GM18505 (cell line): ENCODE data around the gene PHRF1.

Experiments used
- ATAC-seq: cut with Tn5 transposase; IDR thresholded peaks from one replicate; pipeline ENCODE4 v1.9.1; 2021; ENCODE audit not compliant: unreplicated experiment
- POLR2A ChIP-seq: IDR thresholded peaks from 4 replicates; pipeline ENCODE4 v1.6.1; 2011; ENCODE audit warnings: borderline replicate concordance; ENCODE audit not compliant: insufficient read depth, insufficient read length; ENCODE audit errors: extremely low read depth

The PHRF1 gene

DNA sequence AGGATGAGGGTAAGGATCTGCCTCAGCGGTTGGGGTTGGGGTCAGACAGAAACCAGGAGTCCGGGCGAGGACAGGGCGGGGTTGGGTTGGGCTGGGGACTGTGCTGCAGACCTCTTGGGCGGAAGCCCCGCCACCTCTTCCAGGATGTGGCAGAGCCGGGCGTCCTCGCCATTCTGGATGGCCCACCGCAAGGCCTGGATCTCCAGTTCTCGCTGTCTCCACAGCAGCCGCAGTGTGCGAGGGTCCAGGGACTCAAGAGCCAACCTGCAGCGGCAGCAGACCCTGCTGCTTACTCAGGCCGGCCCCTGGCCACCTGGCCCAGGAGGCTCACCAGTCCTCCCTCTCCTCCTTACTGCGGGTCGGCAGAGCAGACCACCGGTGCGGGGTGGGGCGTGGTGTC is 17.8 kb upstream of the PHRF1 start:
- TF ChIP-seq POLR2A = no peak
- no peak for ATAC-seq

GRCh38 chr11:559020-559620 is 17.1 kb upstream of the PHRF1 start:
- no peak for ATAC-seq
- no peak for TF ChIP-seq POLR2A

DNA sequence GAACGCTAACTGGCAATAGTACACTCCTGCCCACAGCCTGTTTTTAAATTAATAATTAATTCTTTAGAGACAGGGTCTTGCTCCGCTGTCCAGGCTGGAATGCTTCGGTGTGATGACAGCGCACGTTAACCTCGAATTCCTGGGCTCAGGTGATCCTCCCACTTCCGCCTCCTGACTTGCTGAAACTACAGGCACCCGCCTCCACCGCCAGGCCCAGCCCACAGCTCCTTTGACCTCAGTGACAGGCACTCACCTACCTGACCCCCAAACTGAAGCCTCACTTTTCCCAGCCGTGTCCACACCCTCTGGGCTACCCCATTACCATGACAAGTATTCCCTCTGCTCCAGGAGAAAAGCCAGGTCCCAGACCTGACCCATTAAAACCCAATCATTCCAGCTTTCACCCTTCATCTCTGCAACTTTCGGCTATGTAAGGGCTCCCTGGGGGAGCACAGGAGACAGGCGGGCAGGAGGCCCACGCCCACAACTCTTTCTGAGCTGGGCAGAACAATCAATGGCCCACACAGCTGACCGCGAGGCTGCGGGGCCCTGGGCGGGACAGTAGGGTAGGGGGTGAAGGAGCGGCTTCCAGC is 16.5 kb upstream of the PHRF1 start:
- ATAC-seq = no peak

GRCh38 chr11:560305-561147 is 15.7 kb upstream of the PHRF1 start, which contains the start of the genes LMNTD2 and RASSF7:
LMNTD2 (minus strand) TSS chr11:560738; CDS start chr11:560716, 22 bp downstream.
RASSF7 (plus strand) TSS chr11:560970; CDS start chr11:561769, 799 bp downstream.
- TF ChIP-seq POLR2A = peak; percentile 81
- peak; percentile 71 for ATAC-seq

More for the DNA sequence above, 16.5 kb upstream of the PHRF1 start:
- no peak for TF ChIP-seq POLR2A

GRCh38 chr11:561148-562003 is 14.9 kb upstream of the PHRF1 start:
- peak; percentile 23 for ATAC-seq
- TF ChIP-seq POLR2A = no peak

DNA sequence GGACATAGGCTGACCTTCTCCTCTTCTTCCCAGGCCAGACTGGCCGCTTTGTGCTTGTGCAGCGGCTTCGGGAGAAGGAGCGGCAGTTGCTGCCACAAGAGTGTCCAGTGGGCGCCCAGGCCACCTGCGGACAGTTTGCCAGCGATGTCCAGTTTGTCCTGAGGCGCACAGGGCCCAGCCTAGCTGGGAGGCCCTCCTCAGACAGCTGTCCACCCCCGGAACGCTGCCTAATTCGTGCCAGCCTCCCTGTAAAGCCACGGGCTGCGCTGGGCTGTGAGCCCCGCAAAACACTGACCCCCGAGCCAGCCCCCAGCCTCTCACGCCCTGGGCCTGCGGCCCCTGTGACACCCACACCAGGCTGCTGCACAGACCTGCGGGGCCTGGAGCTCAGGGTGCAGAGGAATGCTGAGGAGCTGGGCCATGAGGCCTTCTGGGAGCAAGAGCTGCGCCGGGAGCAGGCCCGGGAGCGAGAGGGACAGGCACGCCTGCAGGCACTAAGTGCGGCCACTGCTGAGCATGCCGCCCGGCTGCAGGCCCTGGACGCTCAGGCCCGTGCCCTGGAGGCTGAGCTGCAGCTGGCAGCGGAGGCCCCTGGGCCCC is 14.1 kb upstream of the PHRF1 start:
- TF ChIP-seq POLR2A = no peak
- no peak for ATAC-seq

DNA sequence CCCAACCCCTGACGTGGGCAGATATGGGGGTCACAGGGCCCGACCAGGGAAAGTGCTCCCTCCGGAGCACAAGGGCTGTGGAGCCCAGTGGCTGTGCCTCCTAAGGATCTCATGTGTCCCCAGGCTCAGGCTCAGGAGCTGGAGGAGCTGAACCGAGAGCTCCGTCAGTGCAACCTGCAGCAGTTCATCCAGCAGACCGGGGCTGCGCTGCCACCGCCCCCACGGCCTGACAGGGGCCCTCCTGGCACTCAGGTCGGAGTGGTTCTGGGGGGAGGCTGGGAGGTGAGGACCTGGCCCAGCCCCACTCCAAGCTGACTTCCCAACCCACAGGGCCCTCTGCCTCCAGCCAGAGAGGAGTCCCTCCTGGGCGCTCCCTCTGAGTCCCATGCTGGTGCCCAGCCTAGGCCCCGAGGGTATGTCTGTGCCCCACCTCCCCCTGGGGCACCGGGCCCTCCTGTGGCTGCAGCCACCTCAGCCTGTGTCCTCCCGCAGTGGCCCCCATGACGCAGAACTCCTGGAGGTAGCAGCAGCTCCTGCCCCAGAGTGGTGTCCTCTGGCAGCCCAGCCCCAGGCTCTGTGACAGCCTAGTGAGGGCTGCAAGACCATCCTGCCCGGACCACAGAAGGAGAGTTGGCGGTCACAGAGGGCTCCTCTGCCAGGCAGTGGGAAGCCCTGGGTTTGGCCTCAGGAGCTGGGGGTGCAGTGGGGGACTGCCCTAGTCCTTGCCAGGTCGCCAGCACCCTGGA is 13.0 kb upstream of the PHRF1 start:
- no peak for ATAC-seq
- no peak for TF ChIP-seq POLR2A

DNA sequence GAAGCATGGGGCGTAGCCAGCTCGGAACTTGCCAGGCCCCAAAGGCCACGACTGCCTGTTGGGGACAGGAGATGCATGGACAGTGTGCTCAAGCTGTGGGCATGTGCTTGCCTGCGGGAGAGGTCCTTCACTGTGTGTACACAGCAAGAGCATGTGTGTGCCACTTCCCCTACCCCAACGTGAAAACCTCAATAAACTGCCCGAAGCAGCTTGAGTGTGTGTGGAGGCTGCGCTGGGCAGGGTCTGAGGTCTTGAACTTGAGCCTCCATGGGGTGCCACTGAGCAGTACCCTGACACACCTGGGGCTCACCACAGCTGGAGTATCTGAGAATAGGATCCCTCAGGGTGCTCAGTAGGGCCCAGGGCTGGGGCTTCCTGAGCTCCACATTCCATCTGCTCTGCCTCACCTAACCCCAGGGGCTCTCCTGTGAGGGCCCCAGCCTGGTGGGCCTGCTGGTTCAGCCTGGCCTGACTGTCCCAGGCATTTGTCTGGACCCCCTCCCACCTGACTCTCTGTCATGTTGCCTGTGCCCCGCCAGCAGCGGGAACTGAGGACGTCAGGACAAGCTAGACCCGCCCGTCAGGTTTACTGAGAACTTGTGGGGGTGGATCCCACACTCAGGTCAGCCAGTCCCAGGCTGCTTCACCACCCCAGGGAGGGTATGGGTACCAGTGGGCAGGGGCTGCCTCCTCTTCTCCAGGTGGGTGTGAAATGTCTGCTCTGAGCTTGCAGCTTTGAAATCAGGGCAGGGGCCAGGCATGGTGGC is 12.3 kb upstream of the PHRF1 start:
- TF ChIP-seq POLR2A = no peak
- no peak for ATAC-seq

DNA sequence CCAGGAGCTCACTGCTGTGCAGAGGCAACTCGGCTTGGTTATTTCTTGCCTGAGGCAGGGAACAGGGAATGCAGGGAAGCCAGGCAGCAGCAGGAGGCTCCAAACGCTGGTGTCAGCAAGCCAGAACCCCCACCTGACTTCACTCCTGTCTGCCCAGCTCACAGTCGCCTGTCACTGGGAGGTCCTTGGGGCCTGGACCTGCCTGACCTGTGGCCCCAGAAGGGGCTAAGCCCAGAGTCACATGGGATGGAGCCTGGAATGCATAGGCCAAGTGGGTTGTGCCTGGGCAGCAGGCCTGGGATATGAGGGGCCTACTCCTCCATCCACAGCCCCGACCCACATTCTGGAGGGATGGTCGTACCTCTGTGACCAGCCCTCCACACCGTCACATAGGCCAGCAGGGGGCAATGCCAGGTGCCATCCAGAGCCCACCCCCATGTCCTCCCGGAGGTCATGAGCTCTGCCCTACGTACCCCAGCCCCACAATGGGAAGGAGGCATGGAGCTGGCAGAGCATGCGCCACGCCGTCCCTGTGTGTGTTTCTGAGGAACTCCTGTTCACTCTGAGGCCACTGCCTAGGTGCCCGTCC is 10.3 kb upstream of the PHRF1 start:
- ATAC-seq = no peak
- TF ChIP-seq POLR2A = no peak

DNA sequence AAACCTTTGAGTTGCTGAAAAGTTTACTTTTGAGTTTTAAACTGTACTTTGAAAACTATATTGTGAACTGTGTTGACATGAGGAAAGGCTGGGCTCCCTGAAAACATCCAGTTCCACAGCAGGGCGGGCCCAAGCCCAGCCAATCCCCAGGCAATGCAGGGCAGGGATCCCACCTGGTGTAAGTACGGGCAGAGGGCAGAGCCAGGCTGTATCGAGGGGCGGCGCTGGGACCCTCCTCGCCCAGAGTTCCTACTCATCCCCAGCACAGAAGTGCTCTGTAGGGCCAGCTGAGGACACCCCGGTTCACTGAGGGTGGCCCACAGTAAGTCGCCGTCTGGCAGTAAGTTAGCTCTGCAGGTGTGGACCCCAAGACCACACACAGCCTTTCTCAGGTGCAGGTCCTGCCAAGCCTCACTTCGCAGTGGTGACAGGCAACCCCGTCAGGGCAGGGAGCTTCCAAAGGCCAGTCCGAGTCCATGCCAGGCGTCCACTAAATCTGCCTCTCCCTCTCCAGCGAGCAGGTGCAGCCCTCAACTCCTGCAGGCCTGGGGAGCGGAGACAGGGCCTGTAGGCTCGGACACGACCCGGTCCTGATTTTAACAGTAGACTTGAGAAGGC is 9.2 kb upstream of the PHRF1 start:
- TF ChIP-seq POLR2A = no peak
- no peak for ATAC-seq
